Daoy (cell line): ENCODE results near the gene PSMB8. TPM values are rescaled to one million over a fixed set of nuclear protein-coding genes. Genes with fewer than 3 reads are reported as not detected.
"Not testable (repeated sequence)": the region's sequence is repeated elsewhere in the genome, so short reads cannot be mapped to it uniquely, and the experiment has no call there.

Experiments used
- DNase-seq: peaks from one replicate; pipeline ENCODE4 v3.0.0-alpha.2; 2015; ENCODE audit warnings: low read depth
- total RNA-seq: library from RNA; depleted of rRNA; stranded (reverse); fragments of >200 nt; shearing (Covaris generic); gene quantifications from 2 replicates; pipeline ENCODE4 v1.2.3, GENCODE V29; 2014

The PSMB8 gene
- total RNA-seq, 1 experiment from 2014 or later = 108 TPM

DNA sequence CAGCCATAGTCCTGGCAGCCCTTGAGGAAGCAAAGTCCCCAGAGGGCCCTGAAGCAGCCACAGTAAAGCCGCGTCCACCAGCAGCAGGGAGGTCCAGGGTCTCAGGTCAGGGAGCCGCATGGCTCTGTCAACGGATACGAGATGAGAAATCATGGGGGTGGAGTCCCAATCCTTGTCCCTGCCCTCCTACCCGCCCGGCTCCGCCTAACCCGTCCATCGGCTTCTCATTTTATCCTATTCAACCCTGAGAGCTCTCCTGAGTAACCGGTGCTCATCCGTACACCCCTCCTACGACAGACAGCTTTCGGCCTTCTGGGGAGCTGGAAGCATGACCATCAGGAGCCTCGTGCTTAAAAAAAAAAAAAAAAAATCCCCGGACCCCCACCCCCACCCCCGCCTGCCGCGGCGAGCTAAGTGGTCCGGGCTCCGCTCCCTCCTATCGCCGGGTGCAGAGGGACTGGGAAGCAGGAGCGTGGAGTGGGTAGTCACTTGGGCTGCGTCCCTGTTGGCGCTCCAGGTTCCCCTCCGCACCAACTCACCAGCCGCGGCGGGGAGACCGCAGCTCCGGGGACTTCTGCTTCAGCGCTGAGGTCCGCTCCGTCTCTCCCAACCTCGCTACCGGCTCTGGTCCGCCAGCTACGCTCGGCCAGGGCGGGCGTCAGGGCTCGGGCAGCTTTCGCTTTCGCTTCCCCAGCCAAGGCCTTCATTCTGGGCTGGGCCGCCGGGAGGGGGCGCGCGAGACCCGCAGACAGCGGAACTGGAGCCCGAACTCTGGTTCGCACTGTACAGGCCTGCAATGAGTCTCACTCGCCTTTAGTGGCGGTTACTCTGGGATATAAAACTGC, 5.5 kb downstream of the PSMB8 start, which contains the start of gene TAP2:
Gene TAP2 (minus strand): TSS at position 626 of the 845 bp plus-strand sequence. CDS start 506 bp downstream, at position 120.
- peak; percentile 98 for DNase-seq

DNA sequence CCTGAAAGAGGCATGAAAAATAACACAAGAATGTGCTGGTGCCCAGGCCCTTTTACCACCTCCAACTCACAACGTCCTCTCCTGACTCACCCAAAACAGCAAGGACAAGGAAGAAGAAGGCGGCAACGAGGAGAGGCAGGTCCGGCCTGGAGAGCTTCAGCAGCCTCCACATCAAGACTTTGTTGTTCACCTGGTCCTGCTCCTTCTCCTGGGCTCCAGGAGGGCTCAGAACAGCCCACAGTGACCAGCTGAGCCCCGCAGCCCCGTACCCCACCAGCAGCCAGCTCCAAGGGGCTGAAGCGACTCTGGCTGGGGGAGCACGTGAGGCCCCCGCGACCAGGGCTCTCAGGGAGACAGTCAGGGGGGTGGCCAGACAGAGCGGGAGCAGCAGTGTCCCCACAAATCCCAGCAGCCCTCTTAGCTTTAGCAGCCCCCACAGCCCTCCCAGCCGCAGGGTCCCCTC, 6.2 kb downstream of the PSMB8 start:
- DNase-seq = peak; percentile 54

DNA sequence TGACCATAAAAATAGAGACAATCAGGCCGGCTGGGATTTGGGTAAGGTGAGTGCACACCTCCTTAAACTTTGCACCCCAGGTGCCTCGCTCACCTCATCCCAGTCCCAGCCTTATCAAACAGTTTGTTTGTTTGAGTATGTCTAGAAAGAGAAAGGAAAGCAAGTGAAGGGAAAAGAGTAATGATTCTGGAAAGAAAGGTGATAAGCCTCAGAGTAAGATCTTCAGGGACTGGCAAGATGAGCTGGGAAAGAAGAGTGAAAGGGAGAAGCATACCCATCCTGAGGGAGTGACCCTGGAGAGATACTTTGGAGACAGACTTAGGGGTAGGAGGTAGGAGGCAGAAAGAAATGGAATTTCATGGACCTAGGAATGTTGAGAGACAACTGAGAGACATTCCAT, 7.0 kb downstream of the PSMB8 start:
- DNase-seq = no peak

DNA sequence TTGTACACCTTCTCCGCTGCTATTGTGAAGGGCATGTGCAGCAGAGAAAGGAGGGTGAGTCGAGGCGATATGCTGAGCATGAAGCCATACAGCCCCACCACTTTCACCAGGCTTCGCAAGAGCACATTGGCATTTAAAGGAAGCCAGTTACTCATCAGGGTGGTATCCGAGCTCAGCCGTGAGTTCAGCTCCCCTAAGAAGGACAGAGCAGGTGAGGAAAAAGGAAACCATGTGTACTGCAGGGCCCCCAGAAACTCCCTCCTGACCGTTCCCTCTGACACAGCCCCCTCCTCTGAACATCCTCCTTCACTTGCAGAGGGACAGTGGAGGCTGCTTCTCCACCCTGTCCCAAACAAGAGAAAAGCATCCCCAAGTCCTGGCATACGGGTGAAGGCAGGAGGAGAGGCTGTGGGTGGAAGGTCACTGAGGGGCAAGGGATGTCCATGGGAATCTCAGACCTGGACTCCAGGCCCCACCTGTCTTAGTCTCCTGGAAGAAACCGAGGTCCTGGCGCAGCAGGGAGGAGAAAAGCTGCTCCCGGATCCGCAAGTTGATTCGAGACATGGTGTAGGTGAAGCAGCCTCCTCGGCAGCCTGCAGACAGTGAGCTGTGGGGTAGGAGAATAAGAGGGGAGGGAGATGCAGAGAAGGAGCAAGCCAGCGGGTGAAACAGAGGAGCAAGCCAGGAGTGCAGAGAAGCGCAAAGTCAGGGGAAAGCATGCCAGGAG, 8.5 kb downstream of the PSMB8 start:
- DNase-seq = no peak

DNA sequence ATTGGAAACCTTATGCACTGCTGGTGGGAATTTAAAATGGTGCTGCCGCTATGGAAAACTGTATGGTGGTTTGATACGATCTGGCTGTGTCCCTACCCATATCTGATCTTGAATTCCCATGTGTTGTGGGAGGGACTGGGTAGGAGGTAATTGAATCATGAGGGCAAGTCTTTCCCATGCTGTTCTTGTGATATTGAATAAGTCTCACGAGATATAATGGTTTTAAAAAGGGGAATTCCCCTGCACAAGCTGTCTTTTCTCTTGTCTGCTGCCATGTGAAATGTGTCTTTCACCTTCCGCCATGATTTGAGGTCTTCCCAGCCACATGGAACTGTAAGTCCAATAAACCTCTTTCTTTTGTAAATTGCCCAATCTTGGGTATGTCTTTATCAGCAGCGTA, 10.2 kb downstream of the PSMB8 start:
- DNase-seq = no peak

DNA sequence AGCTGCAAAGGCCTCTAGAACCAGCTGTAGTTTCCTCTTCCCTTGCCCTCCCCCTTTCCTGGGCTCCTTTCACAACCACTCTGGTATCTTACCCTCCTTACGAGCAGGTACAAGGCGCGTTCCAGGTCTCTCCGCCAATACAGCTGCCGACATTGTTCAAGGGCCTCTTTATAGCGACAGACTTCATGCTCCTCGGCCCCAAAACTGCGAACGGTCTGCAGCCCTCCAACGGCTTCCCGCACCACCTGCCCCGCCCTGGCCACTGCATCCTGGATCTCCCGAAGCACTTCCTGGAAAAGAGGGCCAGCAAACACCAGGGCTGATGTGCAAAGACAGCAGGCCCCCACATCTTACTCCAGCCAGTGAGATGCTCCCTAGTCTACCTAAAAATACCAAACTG, 11.3 kb downstream of the PSMB8 start:
- no peak for DNase-seq

DNA sequence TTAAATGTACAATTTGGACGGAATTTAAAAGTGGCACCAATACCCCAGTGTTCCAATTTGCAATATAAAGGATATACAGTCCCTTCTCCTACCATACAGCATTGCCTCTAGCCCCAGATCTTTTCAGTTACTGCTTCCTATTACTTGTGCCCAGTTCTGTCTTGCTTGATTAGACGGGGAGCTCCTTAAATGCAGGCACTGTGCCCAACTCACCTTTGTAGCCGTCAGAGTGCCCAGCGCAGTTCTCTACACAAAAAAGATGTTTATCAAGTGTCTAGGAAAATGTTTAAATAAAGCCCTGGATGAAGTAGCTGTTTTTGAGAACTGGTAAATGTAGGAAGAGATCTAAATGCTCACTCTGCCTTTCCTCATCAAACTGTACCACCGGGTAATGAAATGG, 12.9 kb downstream of the PSMB8 start:
- no peak for DNase-seq

DNA sequence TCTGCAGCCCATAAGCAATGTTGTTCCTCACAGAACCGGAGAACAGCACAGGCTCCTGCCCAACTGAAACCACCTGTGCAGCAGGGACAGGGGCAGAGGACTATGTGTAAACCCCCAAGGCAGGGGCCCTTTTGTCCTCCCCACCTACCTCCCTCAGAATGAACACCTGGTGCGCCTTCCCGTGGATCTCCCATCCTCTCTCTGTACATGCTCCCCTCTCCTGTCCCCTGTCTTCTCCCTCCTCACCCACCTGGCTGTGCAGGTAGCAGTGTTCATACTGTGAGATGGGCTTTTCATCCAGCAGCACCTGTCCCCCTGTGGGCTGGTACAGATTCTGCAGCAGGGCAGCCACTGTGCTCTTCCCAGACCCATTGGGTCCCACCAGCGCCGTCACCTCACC, 13.8 kb downstream of the PSMB8 start:
- no peak for DNase-seq

DNA sequence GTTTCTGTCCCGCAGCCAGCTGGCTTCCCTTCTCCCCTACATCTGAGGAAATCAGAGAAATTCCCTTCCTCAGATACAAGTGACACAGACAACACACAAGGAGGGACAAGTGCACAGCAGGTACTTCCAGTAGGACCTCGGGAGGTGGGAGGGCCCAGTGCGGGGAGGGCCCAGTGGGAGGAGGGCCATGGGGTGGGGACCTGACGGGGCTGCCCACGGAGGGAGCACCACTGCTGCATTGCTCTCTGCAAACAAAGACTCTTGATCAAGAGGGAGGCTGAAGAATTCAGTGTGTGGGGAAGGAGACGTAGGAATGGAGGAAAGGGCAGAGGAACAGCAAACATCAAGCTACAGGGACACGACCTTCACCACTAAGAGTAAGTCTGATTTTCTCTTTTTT, 14.4 kb downstream of the PSMB8 start:
- no peak for DNase-seq

DNA sequence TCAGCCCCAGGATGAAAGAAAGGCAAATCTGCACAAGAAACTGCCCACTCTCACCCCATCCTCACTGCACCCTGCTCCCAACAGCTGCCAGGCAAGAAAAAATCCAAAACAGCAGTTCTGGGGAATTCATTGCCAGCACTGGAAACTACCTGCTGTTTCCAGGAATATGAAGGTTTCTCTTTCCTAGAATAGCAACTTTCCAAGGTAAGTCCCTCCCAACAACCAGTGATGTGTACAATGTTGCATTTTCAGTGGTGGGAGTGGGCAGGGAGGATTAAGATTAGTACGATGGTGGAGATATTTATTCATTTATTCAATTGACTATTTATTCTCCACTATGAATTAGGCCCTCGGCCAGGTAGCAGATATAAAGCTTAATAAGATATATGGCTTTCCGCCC, 16.8 kb downstream of the PSMB8 start:
- no peak for DNase-seq

DNA sequence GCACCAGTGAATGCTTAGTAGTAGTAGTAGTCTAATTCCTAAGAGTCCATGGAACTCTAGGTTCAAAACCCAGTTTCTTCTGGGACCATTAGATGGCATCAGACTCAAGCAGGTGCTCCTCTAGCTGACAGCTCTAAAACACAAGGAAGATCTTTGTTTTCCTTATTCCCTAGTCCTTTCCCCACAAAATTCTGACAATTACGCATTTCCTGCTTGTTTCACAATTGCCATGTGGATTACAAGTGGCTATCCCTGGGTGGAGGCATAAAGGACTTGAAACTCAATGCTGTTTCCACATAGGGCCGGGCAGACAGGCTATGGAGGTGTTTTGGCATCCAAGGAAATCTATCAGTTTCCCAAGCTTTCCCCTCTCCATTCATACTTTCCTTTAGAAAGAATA, 17.9 kb downstream of the PSMB8 start:
- DNase-seq = no peak

DNA sequence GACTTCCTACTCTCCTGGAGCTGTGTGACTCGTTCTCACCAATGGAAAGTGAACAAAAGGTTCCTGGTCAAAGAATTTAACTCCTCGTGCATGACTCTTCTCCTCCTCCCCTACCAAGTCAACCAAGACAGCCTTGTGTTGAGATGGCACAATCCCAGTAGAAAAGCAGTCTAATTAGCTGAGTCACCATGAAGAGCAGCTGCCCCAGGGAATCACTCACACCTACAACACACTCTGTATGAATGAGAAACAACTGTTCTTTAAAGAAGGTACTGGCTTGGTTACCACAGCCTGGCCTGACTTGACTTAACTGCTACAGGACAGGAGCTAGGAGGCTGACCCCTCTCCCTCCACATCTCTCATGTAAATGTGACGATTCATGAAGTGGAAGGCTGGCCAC, 24.1 kb downstream of the PSMB8 start:
- peak; percentile 83 for DNase-seq

DNA sequence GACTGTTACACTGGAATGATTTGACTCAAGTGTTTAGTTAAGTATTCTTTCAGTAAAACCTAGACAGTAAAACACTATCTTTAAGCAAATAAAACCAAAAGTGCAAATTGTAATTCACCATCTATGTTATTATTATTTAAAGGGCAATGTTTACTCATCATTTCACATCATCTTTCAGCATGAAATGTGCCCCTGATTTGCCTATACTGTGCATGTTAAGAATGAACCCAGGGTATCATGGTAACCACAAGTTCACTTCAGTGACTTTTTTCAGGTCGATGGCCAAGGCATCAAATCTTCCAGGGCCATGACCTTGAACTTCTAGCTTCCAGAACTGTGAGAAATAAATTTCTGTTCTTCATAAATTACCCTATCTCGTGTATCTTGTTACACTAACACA, 25.0 kb downstream of the PSMB8 start:
- no peak for DNase-seq

DNA sequence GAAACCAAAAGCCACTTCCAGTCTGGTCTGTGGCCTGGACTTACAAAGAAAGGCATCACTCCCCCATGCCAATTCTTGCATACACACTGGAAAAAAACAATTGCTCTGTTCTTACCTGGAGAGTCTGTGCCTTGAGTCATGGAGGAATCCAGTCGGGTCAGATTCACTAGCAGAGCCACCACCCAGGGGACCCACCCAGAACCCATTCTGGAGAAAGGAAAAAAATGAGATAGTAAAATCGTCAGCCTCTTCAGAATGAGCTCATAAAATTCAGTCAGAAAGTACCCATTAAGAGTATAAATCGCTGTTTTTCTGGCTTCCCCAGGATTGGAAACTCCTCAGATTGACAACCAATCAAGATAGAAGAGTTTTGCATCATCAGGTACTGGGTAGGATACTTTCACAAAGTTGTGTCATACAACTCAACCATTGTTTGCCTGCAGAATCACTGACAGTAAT, 27.1 kb downstream of the PSMB8 start, which contains the start of gene HLA-DOB:
Gene HLA-DOB (minus strand): TSS at position 257 of the 459 bp plus-strand sequence. CDS start 51 bp downstream, at position 206.
- no peak for DNase-seq

DNA sequence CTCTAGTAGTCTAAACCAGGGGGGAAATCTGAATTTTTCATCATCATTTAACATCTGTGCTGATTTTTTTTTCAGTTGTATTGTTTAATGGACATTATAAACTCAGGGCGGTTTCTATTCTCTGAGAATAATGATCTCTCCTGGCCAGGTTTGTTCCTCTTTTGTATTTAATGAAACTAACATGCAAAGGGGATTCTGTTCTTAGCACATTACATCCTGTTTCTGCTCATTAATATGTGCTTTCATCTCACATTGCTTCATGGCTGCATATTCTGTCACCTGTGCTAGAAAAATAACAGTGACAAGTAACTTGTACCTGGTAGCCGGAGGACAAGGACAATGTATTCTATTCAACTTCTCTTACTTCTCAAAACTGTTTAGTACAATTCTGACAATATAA, 27.9 kb downstream of the PSMB8 start:
- DNase-seq = no peak

DNA sequence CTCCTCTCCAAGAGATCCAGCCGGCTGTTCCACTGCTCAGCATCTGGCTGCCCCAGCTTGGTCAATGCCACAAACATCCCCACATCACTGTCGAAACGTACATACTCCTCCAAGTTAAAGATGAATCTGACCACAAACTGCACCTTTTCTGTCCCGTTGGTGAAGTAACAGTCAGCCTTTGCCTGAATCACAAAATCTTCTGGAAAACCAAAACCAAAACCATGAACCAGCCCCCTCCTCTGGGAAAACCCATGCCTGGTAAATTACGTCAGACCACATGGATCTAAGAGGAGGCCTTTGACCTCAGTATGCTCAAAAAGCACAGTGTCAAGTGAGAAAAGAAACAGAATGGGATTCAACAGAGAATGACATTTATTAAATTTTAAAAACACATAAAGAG, 28.7 kb downstream of the PSMB8 start:
- peak; percentile 27 for DNase-seq

DNA sequence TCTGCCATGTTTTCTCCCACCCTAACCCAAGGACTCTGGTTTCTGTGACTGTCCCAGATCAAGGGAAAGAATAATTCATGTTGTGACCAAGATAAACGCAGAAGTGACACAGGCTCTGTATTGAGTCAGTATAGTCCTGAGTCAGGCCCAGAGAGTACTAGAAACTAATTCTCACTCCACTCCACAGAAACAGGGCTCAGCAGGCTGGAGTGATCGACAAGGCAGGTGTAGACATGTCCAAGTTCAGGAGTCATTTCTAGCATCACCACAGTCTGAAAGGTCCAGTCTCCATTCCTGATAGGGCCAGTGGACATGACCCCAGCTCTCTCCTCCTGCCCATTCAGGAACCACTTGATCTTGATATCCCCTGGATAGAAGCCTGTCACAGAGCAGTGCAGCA, 29.7 kb downstream of the PSMB8 start:
- DNase-seq = no peak

DNA sequence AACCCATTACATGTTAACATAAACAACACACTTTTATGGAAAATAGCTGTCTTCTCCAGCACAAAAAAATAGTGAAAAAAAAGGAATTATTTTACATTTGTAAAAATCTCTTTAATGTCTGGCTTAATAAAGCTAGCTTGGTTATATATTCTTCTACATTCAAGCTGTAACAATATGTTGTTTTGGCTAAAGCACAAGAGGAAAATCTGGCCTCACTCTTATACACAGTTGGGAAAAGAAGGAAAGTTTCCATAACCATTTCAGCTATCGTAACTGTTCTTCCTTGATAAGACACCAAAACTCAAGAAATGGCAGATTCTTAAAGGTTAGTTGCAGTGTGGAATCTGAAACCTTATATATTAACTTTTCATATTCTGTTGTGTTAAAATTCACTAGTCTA, 34.7 kb downstream of the PSMB8 start:
- DNase-seq = no peak

DNA sequence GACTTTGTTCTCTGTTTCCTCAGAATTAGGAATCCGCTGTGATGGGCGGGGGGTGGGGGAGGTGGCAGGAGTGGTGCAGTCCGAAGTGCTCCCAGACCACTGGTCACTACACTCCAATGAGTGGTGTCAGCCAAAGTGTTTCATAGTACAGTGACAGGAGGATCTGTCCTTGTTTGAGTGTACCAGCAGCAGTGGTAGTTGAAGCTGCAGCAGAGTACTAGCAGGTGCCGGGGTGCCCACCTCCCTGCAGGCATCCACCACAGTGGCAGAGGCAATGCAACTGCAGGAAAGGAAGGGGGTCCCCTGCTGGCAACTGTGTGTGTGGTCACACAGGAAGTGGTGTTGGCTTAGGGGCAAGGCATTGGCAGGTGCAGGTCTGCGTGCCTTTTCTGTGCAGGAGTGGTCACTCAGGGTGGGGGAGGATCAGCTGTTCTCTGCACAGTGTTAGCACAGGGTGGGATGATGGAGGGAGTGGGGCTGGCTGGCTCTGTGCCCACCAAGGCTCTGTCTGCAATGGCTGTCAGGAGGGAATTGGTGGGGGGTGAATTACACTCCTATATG, 36.7 kb downstream of the PSMB8 start:
- no peak for DNase-seq

DNA sequence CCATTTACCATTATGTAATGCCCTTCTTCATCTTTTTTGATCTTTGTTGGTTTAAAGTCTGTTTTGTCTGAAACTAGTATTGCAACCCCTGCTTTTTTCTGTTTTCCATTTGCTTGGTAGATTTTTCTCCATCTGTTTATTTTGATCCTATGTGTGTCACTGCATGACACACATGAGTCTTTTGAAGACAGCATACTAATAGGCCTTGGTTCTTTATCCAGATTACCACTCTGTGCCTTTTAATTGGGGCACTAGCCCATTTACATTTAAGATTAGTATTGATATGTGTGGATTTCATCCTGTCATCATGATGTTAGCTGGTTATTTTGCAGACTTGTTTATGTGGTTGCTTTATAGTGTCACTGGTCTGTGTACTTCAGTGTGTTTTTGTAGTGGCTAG, 38.4 kb downstream of the PSMB8 start:
- not testable (repeated sequence) for DNase-seq

DNA sequence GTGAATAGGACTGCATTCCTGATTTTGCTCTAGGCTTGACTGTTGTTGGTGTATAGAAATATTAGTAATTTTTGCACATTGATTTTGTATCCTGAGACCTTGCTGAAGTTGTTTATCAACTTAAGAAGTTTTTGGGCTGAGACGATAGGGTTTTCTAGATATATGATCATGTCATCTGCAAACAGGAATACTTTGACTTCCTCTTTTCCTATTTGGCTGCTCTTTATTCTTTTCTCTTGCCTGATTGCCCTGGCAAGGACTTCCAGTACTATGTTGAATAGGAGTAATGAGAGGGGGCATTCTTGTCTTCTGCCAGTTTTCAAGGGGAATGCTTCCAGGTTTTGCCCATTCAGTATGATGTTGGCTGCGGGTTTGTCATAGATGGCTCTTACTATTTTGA, 40.4 kb downstream of the PSMB8 start:
- no peak for DNase-seq

DNA sequence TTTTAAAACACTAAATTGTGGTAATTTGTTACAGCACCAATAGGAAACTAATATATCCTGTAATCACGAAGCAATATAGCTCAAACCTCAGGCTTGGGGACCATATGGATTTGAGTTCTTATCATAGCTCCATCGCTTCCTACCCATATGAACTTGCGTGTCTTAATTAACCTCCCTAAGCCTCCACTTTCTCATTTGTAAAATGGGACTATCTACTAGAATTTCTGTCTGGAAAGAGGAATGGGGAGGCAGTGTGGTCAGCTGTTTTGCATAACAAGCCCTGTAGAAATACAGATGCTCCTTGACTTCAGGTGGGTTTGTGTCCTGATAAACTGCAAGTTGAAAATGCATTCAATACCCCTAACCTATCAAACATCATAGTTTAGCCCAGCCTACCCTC, 44.1 kb downstream of the PSMB8 start:
- DNase-seq = no peak

DNA sequence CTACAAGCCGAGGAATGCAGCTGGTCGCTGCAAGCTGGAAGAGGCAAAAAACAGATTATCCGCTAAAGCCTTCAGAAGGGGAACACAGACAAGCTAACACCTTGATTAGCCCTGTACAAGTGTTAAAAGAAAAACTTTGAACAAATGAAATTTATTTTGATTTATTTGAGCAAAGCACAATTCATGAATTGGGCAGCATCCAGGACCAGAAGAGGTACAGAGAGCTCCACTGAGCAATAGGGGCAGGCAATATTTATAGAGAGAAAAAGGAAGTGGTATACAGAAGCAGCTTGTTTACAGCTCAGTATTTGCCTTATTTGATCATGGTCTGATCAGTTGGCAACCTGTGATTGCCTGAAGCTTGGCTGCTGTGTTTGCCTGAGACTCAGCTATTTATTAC, 44.7 kb downstream of the PSMB8 start:
- DNase-seq = no peak
